Stimulated activated CD4-positive, alpha-beta T cell treated with anti-CD3 and anti-CD28 coated beads, Interleukin-4, amount 100 ng/mL, for 4 hours (primary cell): Measurements from ENCODE around the gene DHRS1.
A peak's percentile ranks its signal among the peaks of the same experiment; 100 is the strongest.

Experiments used
- DNase-seq, 2 experiments: peaks; one replicate each; pipeline ENCODE4 v3.0.0-alpha.2; 2020

The DHRS1 gene

DNA sequence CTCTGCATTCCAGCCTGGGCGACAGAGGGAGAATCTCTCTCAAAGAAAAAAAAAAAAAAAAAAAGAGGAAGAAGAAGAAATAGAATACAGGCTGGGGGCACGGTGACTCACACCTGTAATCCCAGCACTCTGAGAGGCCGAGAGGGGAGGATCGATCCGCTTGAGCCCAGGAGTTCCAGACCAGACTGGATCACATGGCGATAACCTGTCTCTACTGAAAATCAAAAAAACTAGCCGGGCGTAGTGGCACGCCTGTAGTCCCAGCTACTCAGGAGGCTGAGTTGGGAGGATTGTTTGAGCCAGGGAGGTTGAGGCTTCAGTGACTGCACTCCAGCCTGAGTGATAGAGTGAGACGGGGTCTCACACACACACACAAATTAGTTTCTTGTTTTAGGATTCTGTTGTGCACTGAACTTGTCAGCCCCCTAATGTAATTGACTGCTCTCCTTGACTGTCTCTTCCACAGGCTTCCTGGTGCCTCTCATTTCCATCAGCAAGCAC lies 56.2 kb downstream of the DHRS1 start:
- DNase-seq: peak in 1 of 2 experiments; percentile 7

GRCh38 chr14:24241829-24242443 lies 57.6 kb downstream of the DHRS1 start:
- peak; percentile 90 to 93 for DNase-seq
